WERI-Rb-1 (cell line): ENCODE results near the gene SLC41A3.
A peak's percentile ranks its signal among the peaks of the same experiment; 100 is the strongest.

Experiments
- DNase-seq: peaks from one replicate; pipeline ENCODE4 v3.0.0-alpha.2; 2020
- H3K27ac ChIP-seq: fragments of 250-450 bp; sonication (Bioruptor Pico); 2 replicates; pipeline ENCODE4 v1.5.1; 2020; ENCODE audit warnings: mild to moderate bottlenecking, moderate library complexity
- H3K27me3 ChIP-seq: fragments of 250-450 bp; sonication (Bioruptor Pico); 2 replicates; pipeline ENCODE4 v1.5.1; 2021; ENCODE audit warnings: mild to moderate bottlenecking, low read depth, moderate library complexity; ENCODE audit not compliant: insufficient read depth, severe bottlenecking
- H3K36me3 ChIP-seq: fragments of 250-450 bp; sonication (Bioruptor Pico); 2 replicates; pipeline ENCODE4 v1.5.1; 2020; ENCODE audit warnings: mild to moderate bottlenecking, moderate library complexity
- H3K4me3 ChIP-seq: 2 replicates; pipeline ENCODE4 v1.5.1; 2011; ENCODE audit warnings: low read depth, mild to moderate bottlenecking, control low read depth, low read length
- H3K9me3 ChIP-seq: fragments of 250-450 bp; sonication (Bioruptor Pico); 2 replicates; pipeline ENCODE4 v1.5.1; 2021; ENCODE audit warnings: mild to moderate bottlenecking, moderate library complexity; ENCODE audit not compliant: severe bottlenecking
- CTCF ChIP-seq: IDR thresholded peaks from 2 replicates; pipeline ENCODE4 v1.5.1; 2011; ENCODE audit warnings: low read depth, mild to moderate bottlenecking, control low read depth, inconsistent platforms, low read length

SLC41A3 gene

GRCh38 chr3:126103121-126104027 is 19.4 kb upstream of the SLC41A3 start:
- Histone ChIP-seq H3K4me3 (no peak overlapping the region), H3K9me3 (no peaks in the 10 kb centered on the region), H3K27ac (no peak overlapping the region), H3K36me3 (no peaks in the 10 kb centered on the region), H3K27me3 (no peaks in the 10 kb centered on the region)
- DNase-seq: no peak
- peak; percentile 49 for TF ChIP-seq CTCF

DNA sequence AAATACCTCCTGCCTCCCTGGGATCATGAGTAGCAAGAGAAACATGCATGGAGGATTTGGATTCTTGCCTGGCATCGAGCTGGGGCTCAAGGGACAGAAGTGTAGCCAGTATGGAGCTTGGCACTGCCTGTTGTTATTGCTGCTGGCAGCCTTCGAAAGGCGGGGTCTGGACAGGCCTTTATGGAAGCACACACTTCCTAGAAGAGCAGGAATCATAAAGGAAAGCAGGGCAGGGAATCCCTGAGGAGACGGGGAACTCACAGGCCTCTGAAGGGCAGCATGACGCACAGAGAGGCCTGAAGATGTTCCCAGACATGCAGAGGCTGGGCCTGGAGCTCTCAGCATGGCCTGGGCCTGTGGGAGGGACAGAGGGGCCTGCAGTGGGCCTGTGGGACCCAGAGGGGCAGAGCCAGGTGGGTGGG is 18.6 kb upstream of the SLC41A3 start:
- TF ChIP-seq CTCF: no peak
- H3K27ac ChIP-seq: no peak overlapping the region
- H3K27me3 ChIP-seq: no peaks in the 10 kb centered on the region
- no peak overlapping the region for H3K4me3 ChIP-seq
- no peak for DNase-seq
- no peaks in the 10 kb centered on the region for H3K36me3 ChIP-seq
- no peaks in the 10 kb centered on the region for H3K9me3 ChIP-seq

GRCh38 chr3:126102011-126102410 is 18.1 kb upstream of the SLC41A3 start:
- no peaks in the 10 kb centered on the region for H3K27me3 ChIP-seq
- DNase-seq: no peak
- H3K36me3 ChIP-seq: no peaks in the 10 kb centered on the region
- H3K9me3 ChIP-seq: no peaks in the 10 kb centered on the region
- no peak overlapping the region for H3K27ac ChIP-seq
- no peak overlapping the region for H3K4me3 ChIP-seq
- no peak for TF ChIP-seq CTCF

- no peak overlapping the region for H3K4me3 ChIP-seq
- peaks cover 4% of the 10 kb centered on the region for H3K9me3 ChIP-seq
- no peak for DNase-seq
- H3K27me3 ChIP-seq: no peaks in the 10 kb centered on the region
- no peaks in the 10 kb centered on the region for H3K36me3 ChIP-seq
- H3K27ac ChIP-seq: no peak overlapping the region
- TF ChIP-seq CTCF: no peak
Observed at GRCh38 chr3:126101521-126101982, 17.6 kb upstream of the SLC41A3 start.

- TF ChIP-seq CTCF: no peak
- Histone ChIP-seq H3K36me3 (no peaks in the 10 kb centered on the region), H3K4me3 (no peak overlapping the region), H3K27ac (no peak overlapping the region), H3K9me3 (peaks cover 8% of the 10 kb centered on the region), H3K27me3 (no peaks in the 10 kb centered on the region)
- no peak for DNase-seq
Observed at GRCh38 chr3:126100634-126101301, 16.8 kb upstream of the SLC41A3 start.
